HUES64 (cell line): ENCODE results near the gene PPP6C.
"Not testable (repeated sequence)": the region's sequence is repeated elsewhere in the genome, so short reads cannot be mapped to it uniquely, and the experiment has no call there.

Source experiments
- H3K27ac ChIP-seq: 2 replicates; pipeline ENCODE4 v1.7.0; 2013; ENCODE audit warnings: low read depth, low read length, inconsistent platforms
- H3K27me3 ChIP-seq: 2 replicates; pipeline ENCODE4 v1.6.1; 2013; ENCODE audit warnings: mild to moderate bottlenecking, low read length; ENCODE audit not compliant: insufficient read depth
- H3K36me3 ChIP-seq: 2 replicates; pipeline ENCODE4 v1.6.1; 2013; ENCODE audit warnings: mild to moderate bottlenecking, low read length; ENCODE audit not compliant: insufficient read depth
- H3K4me1 ChIP-seq: 2 replicates; pipeline ENCODE4 v1.6.1; 2013; ENCODE audit warnings: mild to moderate bottlenecking, low read length, moderate library complexity; ENCODE audit not compliant: insufficient read depth
- H3K4me3 ChIP-seq: 2 replicates; pipeline ENCODE4 v1.5.1; 2013; ENCODE audit warnings: mild to moderate bottlenecking, low read length, moderate library complexity
- H3K9ac ChIP-seq: 2 replicates; pipeline ENCODE4 v1.6.1; 2013; ENCODE audit warnings: mild to moderate bottlenecking, low read depth, low read length
- H3K9me3 ChIP-seq: 2 replicates; pipeline ENCODE4 v1.6.1; 2013; ENCODE audit warnings: low read depth, low read length; ENCODE audit not compliant: insufficient read depth
- WGBS: fragments of 150-250, 120-280 bp; methylation state at CpG from one replicate; pipeline ENCODE4 v1.1.7; 2013; ENCODE audit warnings: missing lambda C conversion rate; 5-methylcytosine and 5-hydroxymethylcytosine counted together

The PPP6C gene

DNA sequence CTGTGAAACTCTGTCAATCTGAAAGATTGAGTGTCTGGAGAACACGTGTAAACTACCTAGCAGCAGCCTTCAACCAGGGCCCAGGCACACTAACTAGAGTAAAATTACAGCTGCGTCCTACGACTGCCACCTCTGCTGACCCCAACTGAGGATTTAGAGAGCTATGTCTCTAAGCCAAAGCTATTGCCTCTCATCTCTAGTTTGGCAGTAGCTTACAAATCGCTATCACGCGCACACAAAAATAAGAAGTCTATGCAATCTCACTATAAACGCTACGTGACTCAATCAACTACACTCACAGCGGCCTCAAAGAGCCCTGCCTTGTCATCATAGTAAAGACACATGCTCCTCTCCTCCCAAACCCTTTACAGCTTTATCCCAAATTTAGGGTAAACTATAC lies 8.7 kb downstream of the PPP6C start:
- 96% methylated on average over 9 of the region's 9 CpGs for WGBS
- Histone ChIP-seq H3K9me3 (no peaks in the 10 kb centered on the region), H3K9ac (no peak overlapping the region), H3K36me3 (no peaks in the 10 kb centered on the region), H3K27me3 (no peaks in the 10 kb centered on the region), H3K4me1 (no peaks in the 10 kb centered on the region), H3K4me3 (no peak overlapping the region), H3K27ac (no peak overlapping the region)

- H3K4me1 ChIP-seq, H3K36me3 ChIP-seq, H3K27me3 ChIP-seq, H3K4me3 ChIP-seq, H3K9ac ChIP-seq, H3K9me3 ChIP-seq, H3K27ac ChIP-seq: not testable (repeated sequence)
- WGBS, result 100% methylated on average over 4 of the region's 4 CpGs
Measured at GRCh38 chr9:125179776-125180175, 9.8 kb downstream of the PPP6C start.

- Histone ChIP-seq H3K27me3 (no peaks in the 10 kb centered on the region), H3K9ac (no peak overlapping the region), H3K4me1 (no peaks in the 10 kb centered on the region), H3K27ac (no peak overlapping the region), H3K4me3 (no peak overlapping the region), H3K36me3 (no peaks in the 10 kb centered on the region), H3K9me3 (no peaks in the 10 kb centered on the region)
- 93% methylated on average over 1 of the region's 1 CpG for WGBS
Measured at GRCh38 chr9:125177888-125178287, 11.7 kb downstream of the PPP6C start.

DNA sequence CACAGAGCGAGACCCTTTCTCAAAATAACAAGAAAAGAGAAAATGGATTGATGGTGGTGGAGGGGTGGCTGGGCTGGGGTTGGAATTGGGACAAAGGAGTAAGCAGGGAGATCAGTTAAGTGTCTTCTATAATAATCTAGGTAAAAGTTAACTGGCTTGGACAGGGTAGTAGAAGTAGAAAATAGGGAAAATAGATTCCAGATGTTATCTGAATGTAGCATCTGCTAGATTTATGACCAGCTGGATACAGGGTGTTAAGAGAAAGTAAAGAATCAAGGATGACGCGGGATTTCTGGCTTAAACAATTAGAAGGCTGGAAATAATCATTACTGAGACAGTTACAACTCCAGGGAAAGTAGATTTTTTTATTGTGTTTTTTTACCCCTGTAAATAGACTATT lies 13.0 kb downstream of the PPP6C start:
- H3K4me3 ChIP-seq, result no peak overlapping the region
- H3K36me3 ChIP-seq, result no peaks in the 10 kb centered on the region
- H3K27me3 ChIP-seq, result no peaks in the 10 kb centered on the region
- no peaks in the 10 kb centered on the region for H3K9me3 ChIP-seq
- 98% methylated on average over 3 of the region's 3 CpGs for WGBS
- no peak overlapping the region for H3K27ac ChIP-seq
- H3K4me1 ChIP-seq, result no peaks in the 10 kb centered on the region
- H3K9ac ChIP-seq, result no peak overlapping the region

- WGBS, result 93% methylated on average over 6 of the region's 6 CpGs
- H3K36me3 ChIP-seq, result peaks cover 23% of the 10 kb centered on the region
- no peak overlapping the region for H3K4me3 ChIP-seq
Measured at GRCh38 chr9:125172031-125172755, 17.4 kb downstream of the PPP6C start.

DNA sequence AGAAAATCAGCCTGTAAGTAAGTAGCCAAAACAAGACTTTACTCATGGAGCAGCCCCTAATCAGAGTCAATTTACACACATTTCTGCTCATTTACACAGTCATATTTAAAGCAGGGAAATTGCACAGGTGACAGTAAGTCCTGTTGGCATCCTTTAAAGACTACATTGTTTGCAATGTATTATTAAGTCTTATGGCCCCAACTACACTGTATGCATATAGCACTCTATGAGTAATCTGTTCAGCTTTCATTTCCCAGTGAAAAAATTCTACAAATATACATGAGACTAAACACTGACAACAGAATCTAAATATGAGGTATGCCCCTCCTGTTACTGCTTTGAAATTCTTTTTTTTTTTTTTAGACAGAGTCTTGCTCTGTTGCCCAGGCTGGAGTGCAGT lies 19.7 kb downstream of the PPP6C start:
- Histone ChIP-seq H3K4me3 (no peak overlapping the region), H3K36me3 (peaks cover 29% of the 10 kb centered on the region), H3K4me1 (no peaks in the 10 kb centered on the region), H3K27me3 (no peaks in the 10 kb centered on the region), H3K9me3 (no peaks in the 10 kb centered on the region), H3K9ac (no peak overlapping the region), H3K27ac (no peak overlapping the region)

More at GRCh38 chr9:125172031-125172755, 17.4 kb downstream of the PPP6C start:
- no peaks in the 10 kb centered on the region for H3K27me3 ChIP-seq
- H3K4me1 ChIP-seq, result no peaks in the 10 kb centered on the region
- no peaks in the 10 kb centered on the region for H3K9me3 ChIP-seq
- H3K27ac ChIP-seq, result no peak overlapping the region
- no peak overlapping the region for H3K9ac ChIP-seq

DNA sequence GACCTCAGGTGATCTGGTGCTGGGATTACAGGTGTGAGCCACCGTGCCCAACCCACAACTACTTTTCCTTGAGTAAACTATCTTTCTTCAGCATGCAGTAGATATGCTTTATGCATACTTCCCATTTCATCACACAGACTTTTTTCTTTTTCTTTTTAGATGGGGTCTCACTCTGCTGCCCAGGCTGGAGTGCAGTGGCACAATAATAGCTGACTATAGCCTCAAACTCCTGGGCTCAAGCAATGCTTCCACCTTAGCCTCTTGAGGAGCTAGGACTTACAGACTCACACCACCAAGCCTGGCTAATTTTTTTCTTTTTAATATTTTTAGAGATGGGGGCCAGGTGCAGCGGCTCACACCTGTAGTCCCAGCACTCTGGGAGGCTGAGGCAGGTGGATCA lies 22.8 kb downstream of the PPP6C start:
- peaks cover 29% of the 10 kb centered on the region for H3K36me3 ChIP-seq
- H3K4me1 ChIP-seq, result no peaks in the 10 kb centered on the region
- H3K4me3 ChIP-seq, result no peak overlapping the region
- WGBS, result 100% methylated on average over 2 of the region's 2 CpGs
- H3K9ac ChIP-seq, result no peak overlapping the region
- H3K27ac ChIP-seq, result no peak overlapping the region
- no peaks in the 10 kb centered on the region for H3K9me3 ChIP-seq
- H3K27me3 ChIP-seq, result no peaks in the 10 kb centered on the region

DNA sequence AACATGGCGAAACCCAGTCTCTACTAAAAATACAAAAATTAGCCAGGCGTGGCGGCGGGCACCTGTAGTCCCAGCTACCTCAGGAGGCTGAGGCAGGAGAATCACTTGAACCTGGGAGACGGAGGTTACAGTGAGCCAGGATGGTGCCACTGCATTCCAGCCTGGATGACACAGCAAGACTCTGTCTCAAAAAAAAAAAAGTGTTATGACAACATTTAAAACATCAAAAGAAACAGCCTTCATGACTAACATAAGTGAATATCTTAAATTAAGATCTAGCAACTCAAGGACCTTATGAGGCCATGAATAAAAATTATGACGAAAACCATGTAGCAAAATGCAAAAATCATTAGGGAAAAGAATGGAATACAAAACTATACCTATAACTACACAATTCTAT lies 26.7 kb downstream of the PPP6C start:
- not testable (repeated sequence) for H3K27me3 ChIP-seq, H3K36me3 ChIP-seq, H3K9ac ChIP-seq, H3K4me1 ChIP-seq, H3K9me3 ChIP-seq, H3K27ac ChIP-seq, H3K4me3 ChIP-seq
- 96% methylated on average over 5 of the region's 6 CpGs for WGBS

GRCh38 chr9:125161284-125161918 lies 28.2 kb downstream of the PPP6C start:
- WGBS, result 89% methylated on average over 3 of the region's 3 CpGs
- Histone ChIP-seq H3K9me3 (no peaks in the 10 kb centered on the region), H3K9ac (no peak overlapping the region), H3K4me3 (no peak overlapping the region), H3K36me3 (peaks cover 13% of the 10 kb centered on the region; the same call in 1 of the 2 replicates), H3K4me1 (no peaks in the 10 kb centered on the region), H3K27ac (no peak overlapping the region), H3K27me3 (no peaks in the 10 kb centered on the region)

GRCh38 chr9:125160750-125161149 lies 28.9 kb downstream of the PPP6C start:
- H3K27me3 ChIP-seq, result no peaks in the 10 kb centered on the region
- no peak overlapping the region for H3K27ac ChIP-seq
- peaks cover 11% of the 10 kb centered on the region; the same call in 1 of the 2 replicates for H3K36me3 ChIP-seq
- no peaks in the 10 kb centered on the region for H3K4me1 ChIP-seq
- H3K9ac ChIP-seq, result no peak overlapping the region
- no peaks in the 10 kb centered on the region for H3K9me3 ChIP-seq
- H3K4me3 ChIP-seq, result no peak overlapping the region

DNA sequence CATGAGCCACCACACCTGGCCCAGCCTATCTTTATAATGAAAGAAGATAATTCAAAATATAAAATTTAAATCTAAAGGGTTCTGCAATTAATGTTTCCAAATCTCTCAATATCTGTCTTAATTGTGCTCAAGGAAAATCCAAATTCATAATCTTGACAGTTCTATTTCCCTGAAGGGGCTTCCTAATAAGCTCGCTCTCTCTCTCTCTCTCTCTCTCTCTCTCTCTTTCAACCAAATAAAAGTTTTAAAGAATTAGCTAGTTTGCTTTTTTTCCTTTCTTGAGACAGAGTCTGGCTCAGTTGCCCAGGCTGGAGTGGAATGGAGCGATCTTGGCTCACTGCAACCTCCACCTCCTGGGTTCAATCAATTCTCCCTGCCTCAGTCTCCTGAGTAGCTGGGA lies 33.1 kb downstream of the PPP6C start:
- no peaks in the 10 kb centered on the region for H3K27me3 ChIP-seq
- H3K36me3 ChIP-seq, result peaks cover 43% of the 10 kb centered on the region
- H3K27ac ChIP-seq, result no peak overlapping the region
- no peaks in the 10 kb centered on the region for H3K9me3 ChIP-seq
- no peaks in the 10 kb centered on the region for H3K4me1 ChIP-seq
- no peak overlapping the region for H3K4me3 ChIP-seq
- no peak overlapping the region for H3K9ac ChIP-seq
- 98% methylated on average over 2 of the region's 2 CpGs for WGBS
